ENCODE results near the gene DGKB. TPM values are rescaled to one million over a fixed set of nuclear protein-coding genes. Genes with fewer than 3 reads are reported as not detected.

Gene DGKB
- total RNA-seq, 6 experiments from 2014 or later: 0.11 to 0.16 (median 0.13) TPM; not detected in 2

DNA sequence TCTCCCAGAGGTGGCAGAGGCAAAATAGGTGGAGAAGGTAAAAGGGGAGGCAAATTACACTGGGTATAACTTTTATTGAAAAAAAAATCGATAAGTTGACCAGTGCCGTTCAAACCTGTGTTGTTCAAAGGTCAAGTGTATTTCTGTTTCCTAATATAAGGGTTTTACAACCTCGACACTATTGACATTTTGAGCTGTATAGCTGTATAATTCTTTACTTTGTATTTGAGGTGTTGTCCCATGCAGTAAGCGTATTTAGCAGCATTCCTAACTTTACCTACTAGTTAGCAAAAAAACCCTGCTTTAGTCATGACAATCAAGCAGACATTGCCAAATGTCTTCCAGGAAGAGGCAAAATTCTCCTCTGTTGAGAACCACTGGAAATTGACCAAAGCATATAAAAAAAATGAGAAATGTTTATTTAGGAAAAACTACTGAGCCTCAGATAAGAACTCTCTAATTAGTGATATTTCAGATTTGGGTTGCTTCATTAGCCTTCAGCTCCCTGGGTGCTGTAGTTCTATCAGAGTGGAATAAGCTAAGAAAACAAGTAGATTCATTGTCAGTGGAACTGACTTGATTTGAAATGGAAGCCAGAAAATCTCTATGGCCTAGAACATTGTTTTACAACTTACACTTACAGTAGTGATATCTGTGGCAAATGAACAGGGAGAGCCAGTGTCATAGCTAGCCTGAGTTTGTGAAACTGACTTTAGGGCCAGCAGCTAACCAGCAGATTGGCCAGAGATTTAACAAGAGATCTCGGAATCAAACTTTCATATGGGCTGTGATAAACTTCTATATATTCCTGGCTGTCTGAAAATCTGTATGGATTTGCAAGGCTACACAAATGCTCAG is 331.6 kb downstream of the DGKB start:
- peaks cover 0 to 14% (median 0%) of the 10 kb centered on the region in 4 donors for H3K4me1 ChIP-seq
- no peaks in the 10 kb centered on the region for H3K9me3 ChIP-seq
- DNase-seq (no peak), ATAC-seq (peak; percentile 47 to 86 (median 76))
- no peak for TF ChIP-seq POLR2A (IDR thresholded peaks at IDR 0.05)
- TF ChIP-seq, protein P1, sequence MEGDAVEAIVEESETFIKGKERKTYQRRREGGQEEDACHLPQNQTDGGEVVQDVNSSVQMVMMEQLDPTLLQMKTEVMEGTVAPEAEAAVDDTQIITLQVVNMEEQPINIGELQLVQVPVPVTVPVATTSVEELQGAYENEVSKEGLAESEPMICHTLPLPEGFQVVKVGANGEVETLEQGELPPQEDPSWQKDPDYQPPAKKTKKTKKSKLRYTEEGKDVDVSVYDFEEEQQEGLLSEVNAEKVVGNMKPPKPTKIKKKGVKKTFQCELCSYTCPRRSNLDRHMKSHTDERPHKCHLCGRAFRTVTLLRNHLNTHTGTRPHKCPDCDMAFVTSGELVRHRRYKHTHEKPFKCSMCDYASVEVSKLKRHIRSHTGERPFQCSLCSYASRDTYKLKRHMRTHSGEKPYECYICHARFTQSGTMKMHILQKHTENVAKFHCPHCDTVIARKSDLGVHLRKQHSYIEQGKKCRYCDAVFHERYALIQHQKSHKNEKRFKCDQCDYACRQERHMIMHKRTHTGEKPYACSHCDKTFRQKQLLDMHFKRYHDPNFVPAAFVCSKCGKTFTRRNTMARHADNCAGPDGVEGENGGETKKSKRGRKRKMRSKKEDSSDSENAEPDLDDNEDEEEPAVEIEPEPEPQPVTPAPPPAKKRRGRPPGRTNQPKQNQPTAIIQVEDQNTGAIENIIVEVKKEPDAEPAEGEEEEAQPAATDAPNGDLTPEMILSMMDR (IDR thresholded peaks at IDR 0.05): no peak
- H3K36me3 ChIP-seq: no peaks in the 10 kb centered on the region
- H3K27me3 ChIP-seq: no peaks in the 10 kb centered on the region
- WGBS (ENCODE audit: insufficient coverage, low coverage, low lambda C conversion rate, missing lambda C conversion rate): 30% methylated on average over 5 of the region's 5 CpGs
- H3K4me3 ChIP-seq: no peak overlapping the region
- intact Hi-C loops (cut with DNase I): no loop called here
- H3K27ac ChIP-seq: peak overlapping the region in 1 of 3 donors; percentile 42

DNA sequence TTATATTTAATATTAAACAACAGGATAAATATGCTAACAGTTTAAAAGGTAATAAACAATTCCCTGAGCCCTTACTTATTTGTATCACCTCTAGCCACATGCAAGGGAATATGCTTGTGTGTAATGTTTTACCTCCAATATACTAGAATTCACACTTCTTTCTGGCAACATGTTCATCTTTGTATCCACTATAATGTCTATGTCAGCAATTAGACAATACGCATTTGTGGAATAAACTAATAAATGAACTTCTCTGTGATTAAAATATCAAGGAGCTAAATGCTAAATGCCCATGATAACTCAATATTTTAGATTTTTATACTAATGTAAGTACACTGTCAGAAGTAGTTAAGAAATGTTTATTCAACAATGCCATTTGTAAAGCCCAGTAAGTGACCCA is 350.5 kb downstream of the DGKB start:
- TF ChIP-seq POLR2A (IDR thresholded peaks at IDR 0.05): no peak
- TF ChIP-seq, protein P1 (IDR thresholded peaks at IDR 0.05): no peak
- ATAC-seq (no peak), DNase-seq (no peak)
- no peak overlapping the region for H3K4me3 ChIP-seq
- intact Hi-C loops (cut with DNase I): no loop called here
- WGBS (ENCODE audit: insufficient coverage, low coverage, low lambda C conversion rate, missing lambda C conversion rate): 94% methylated on average over 1 of the region's 1 CpG
- no peaks in the 10 kb centered on the region for H3K36me3 ChIP-seq
- H3K4me1 ChIP-seq: no peaks in the 10 kb centered on the region
- no peaks in the 10 kb centered on the region for H3K9me3 ChIP-seq
- no peak overlapping the region for H3K27ac ChIP-seq
- no peaks in the 10 kb centered on the region for H3K27me3 ChIP-seq

DNA sequence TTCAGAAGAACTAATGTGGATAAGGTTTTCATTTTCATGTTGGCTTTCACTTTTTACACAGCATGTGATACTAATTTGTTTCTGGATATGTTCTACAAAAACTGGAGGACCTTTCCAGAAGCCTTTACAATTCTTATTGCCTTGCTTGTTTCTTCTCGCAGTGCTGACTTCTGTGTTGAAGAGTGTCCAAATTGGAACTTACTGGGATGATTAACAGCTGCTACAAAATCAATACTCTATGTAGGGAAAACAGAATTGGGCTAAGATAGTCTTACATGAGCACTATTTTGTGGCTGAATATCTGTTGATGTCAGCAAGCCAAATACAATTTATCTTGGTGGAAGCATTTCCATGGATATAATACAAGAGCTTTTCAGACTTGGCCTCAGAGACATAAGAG is 351.2 kb downstream of the DGKB start:
- Histone ChIP-seq H3K36me3 (no peaks in the 10 kb centered on the region), H3K9me3 (no peaks in the 10 kb centered on the region), H3K4me1 (no peaks in the 10 kb centered on the region), H3K4me3 (no peak overlapping the region), H3K27ac (no peak overlapping the region), H3K27me3 (no peaks in the 10 kb centered on the region)
- WGBS (ENCODE audit: insufficient coverage, low coverage, low lambda C conversion rate, missing lambda C conversion rate): 28% methylated on average over 1 of the region's 1 CpG
- intact Hi-C loops (cut with DNase I): no loop called here
- DNase-seq (no peak), ATAC-seq (peak in 3 of 4 donors; percentile 42 to 75 (median 46))
- TF ChIP-seq, protein P1 (IDR thresholded peaks at IDR 0.05): no peak
- TF ChIP-seq POLR2A (IDR thresholded peaks at IDR 0.05): no peak

DNA sequence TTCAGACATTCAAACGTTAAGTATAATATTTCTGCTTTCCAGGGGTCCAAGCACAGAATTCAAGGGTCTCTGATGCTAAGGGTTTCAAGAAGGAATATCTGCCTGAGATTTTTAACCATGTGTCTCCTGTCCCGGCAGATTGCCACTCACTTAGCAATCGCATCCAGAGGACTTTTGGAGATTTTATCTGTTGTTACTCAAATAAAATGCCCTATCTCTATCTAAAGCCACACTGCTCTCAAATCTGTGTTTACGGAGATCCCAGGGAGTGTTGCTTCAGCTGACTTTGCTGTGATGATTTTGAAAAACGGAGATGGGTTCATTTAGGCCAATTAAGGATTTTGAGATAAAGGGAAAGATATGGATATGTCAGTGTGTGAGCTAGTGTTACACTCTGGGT is 359.9 kb downstream of the DGKB start:
- intact Hi-C loops (cut with DNase I): no loop called here
- Histone ChIP-seq H3K9me3 (no peaks in the 10 kb centered on the region), H3K4me1 (no peaks in the 10 kb centered on the region), H3K27ac (no peak overlapping the region), H3K27me3 (no peaks in the 10 kb centered on the region), H3K4me3 (no peak overlapping the region), H3K36me3 (no peaks in the 10 kb centered on the region)
- TF ChIP-seq, protein P1 (IDR thresholded peaks at IDR 0.05): no peak
- TF ChIP-seq POLR2A (IDR thresholded peaks at IDR 0.05): no peak
- ATAC-seq (no peak), DNase-seq (no peak)
- 62% methylated on average over 5 of the region's 5 CpGs for WGBS (ENCODE audit: insufficient coverage, low coverage, low lambda C conversion rate, missing lambda C conversion rate)
